Activated CD4-positive, alpha-beta memory T cell treated with anti-CD3 and anti-CD28 coated beads for 36 hours (primary cell): ENCODE results near the gene TADA2B. TPM values are rescaled to one million over a fixed set of nuclear protein-coding genes. Genes with fewer than 3 reads are reported as not detected.

ENCODE experiments used
- CTCF ChIA-PET: fragments of 350-600 bp; sonication (Branson Sonifier 250); formaldehyde crosslinking; loops from one replicate; lab custom pipeline; 2021; ENCODE audit warnings: antibody characterized with exemption, inconsistent platforms; lab: Charles Lee
- POLR2A ChIA-PET: fragments of 350-600 bp; sonication (Branson Sonifier 250); formaldehyde crosslinking; loops from one replicate; lab custom pipeline; 2021; ENCODE audit warnings: antibody characterized with exemption; lab: Charles Lee
- DNase-seq: peaks from one replicate; pipeline ENCODE4 v3.0.0-alpha.2; 2020
- H3K27ac Mint-ChIP-seq: one replicate; pipeline ENCODE4 v1.8.0; 2021; ENCODE audit warnings: mixed read lengths
- H3K27me3 Mint-ChIP-seq: one replicate; pipeline ENCODE4 v1.8.0; 2021; ENCODE audit warnings: mixed read lengths
- H3K36me3 Mint-ChIP-seq: one replicate; pipeline ENCODE4 v1.8.0; 2021; ENCODE audit warnings: mixed read lengths
- H3K4me1 Mint-ChIP-seq: one replicate; pipeline ENCODE4 v1.8.0; 2021; ENCODE audit warnings: low read depth, mixed read lengths
- H3K4me3 Mint-ChIP-seq: one replicate; pipeline ENCODE4 v1.8.0; 2021; ENCODE audit warnings: mild to moderate bottlenecking, mixed read lengths
- H3K9me3 Mint-ChIP-seq: one replicate; pipeline ENCODE4 v1.8.0; 2021; ENCODE audit warnings: mixed read lengths
- intact Hi-C: fragments of 100-400 bp; cut with micrococcal nuclease; formaldehyde crosslinking; loops from one replicate; pipeline ENCODE4 v1.15.1; 2023
- total RNA-seq, 2 experiments: library from RNA; stranded (reverse); gene quantifications; one replicate each; pipeline ENCODE4 v1.2.3, GENCODE V29; 2021

TADA2B gene
- total RNA-seq, 2 experiments from 2014 or later: 10.8 to 11.5 TPM

- no peaks in the 10 kb centered on the region for H3K9me3 Mint-ChIP-seq
- H3K4me3 Mint-ChIP-seq: no peak overlapping the region
- intact Hi-C loops: no loop called here
- peaks cover 3% of the 10 kb centered on the region for H3K4me1 Mint-ChIP-seq
- POLR2A ChIA-PET: no interaction called here
- no peak overlapping the region for H3K27ac Mint-ChIP-seq
- CTCF ChIA-PET: no interaction called here
- H3K36me3 Mint-ChIP-seq: peaks cover 32% of the 10 kb centered on the region
- H3K27me3 Mint-ChIP-seq: no peaks in the 10 kb centered on the region
- DNase-seq: no peak
Measured at GRCh38 chr4:7006411-7006810, 36.8 kb upstream of the TADA2B start.

DNA sequence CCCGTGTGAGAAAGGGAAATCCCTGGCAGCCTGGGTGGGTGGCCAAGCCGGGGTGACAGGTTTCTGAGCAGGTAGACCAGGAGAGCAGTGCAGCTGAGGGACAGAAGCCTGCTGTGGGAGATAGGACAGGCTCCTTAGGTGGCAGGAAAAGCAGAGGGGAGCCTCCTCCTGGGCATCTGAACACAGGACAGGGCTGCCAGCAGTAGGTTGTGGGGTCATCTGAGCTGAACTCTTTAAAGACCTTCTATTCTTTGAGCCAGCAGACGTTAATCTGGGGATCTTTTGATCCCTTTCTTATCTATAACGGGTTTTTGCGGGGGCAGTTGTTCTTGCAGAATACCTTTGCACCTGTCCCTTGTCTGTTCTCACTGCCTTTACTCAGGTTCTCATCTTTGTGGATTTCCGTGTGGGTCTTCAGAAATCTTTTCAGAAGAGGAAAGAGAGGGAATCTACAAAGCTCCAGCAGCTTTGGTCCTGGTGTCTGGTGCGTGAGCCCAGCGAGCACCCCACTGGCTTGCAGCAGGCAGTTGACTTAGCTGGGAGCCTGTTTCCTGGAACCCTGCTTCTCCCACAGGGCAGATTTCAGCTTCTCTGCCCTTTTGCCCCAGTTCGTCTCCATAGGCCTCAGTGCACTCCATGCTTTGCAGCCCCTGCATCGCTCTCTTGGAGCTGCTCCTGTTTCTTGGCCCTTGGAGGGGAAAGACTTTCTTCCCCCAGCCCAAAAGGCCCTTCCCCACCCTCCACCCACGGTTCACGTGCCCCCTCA lies 35.8 kb upstream of the TADA2B start:
- Mint-ChIP-seq H3K27me3 (no peaks in the 10 kb centered on the region), H3K4me1 (peaks cover 3% of the 10 kb centered on the region), H3K9me3 (no peaks in the 10 kb centered on the region), H3K27ac (no peak overlapping the region), H3K4me3 (no peak overlapping the region), H3K36me3 (peaks cover 24% of the 10 kb centered on the region)
- POLR2A ChIA-PET: interaction anchor here (1.0 kb wide), 1 partner anchor 19 kb away, joined by 3 read pairs; no protein-coding TSS in a partner anchor
- intact Hi-C loops: no loop called here
- no peak for DNase-seq
- CTCF ChIA-PET: interaction anchor here (0.9 kb wide), 1 partner anchor 64 kb away, joined by 3 read pairs; no protein-coding TSS in a partner anchor

DNA sequence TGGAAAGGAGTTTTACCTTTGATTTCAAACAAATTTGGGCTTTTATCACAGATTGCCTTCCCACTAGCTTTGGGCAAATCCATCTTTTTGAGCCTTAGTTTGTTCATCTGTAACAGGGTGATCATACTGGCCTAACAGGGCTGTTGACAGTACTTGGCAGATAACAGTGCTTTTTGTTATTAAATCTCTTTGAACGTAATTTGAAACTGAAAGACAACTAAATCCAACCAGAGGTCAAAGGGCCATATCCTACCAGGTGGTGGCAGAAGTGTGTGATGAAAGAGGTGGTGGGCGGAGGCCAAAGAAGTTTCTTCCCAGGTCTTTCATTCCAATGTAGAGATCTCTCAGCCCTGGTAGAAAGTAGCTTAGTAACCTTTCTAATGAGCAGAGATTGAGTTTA lies 35.2 kb upstream of the TADA2B start:
- DNase-seq: no peak
- ChIA-PET CTCF (interaction anchor here (0.9 kb wide), 1 partner anchor 63 kb away, joined by 3 read pairs; no protein-coding TSS in a partner anchor), POLR2A (interaction anchor here (1.0 kb wide), 1 partner anchor 20 kb away, joined by 3 read pairs; no protein-coding TSS in a partner anchor)
- H3K4me1 Mint-ChIP-seq: peaks cover 3% of the 10 kb centered on the region
- no peaks in the 10 kb centered on the region for H3K9me3 Mint-ChIP-seq
- H3K4me3 Mint-ChIP-seq: no peak overlapping the region
- H3K27ac Mint-ChIP-seq: peak overlapping the region; percentile 49
- intact Hi-C loops: no loop called here
- no peaks in the 10 kb centered on the region for H3K27me3 Mint-ChIP-seq
- peaks cover 24% of the 10 kb centered on the region for H3K36me3 Mint-ChIP-seq

- POLR2A ChIA-PET: no interaction called here
- H3K36me3 Mint-ChIP-seq: peaks cover 30% of the 10 kb centered on the region
- intact Hi-C loops: no loop called here
- CTCF ChIA-PET: no interaction called here
- H3K4me3 Mint-ChIP-seq: no peak overlapping the region
- DNase-seq: no peak
- no peaks in the 10 kb centered on the region for H3K27me3 Mint-ChIP-seq
- H3K9me3 Mint-ChIP-seq: no peaks in the 10 kb centered on the region
- peaks cover 5% of the 10 kb centered on the region for H3K4me1 Mint-ChIP-seq
- H3K27ac Mint-ChIP-seq: no peak overlapping the region
Measured at GRCh38 chr4:7009564-7009963, 33.6 kb upstream of the TADA2B start.

DNA sequence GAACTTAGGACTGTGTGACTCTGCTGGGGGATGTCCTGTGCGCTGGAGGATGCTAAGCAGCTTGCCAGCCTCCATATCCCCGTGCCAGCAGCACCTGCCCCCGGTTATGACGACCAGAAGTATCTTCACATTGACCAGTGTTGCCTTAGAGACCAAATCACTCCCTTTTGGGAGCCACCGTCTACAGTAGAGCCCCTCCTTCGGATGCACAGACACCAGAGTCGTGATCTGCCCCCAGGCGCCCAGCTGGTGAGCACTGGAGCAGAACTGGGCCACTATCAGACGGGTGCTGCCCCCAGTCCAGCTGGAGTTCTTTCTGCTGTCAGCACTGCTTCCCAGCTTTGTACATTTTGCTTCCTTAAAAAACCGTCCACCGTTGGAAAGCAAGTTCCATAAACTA lies 30.0 kb upstream of the TADA2B start:
- H3K4me3 Mint-ChIP-seq: no peak overlapping the region
- intact Hi-C loops: no loop called here
- ChIA-PET CTCF (no interaction called here), POLR2A (no interaction called here)
- peaks cover 38% of the 10 kb centered on the region for H3K36me3 Mint-ChIP-seq
- no peaks in the 10 kb centered on the region for H3K27me3 Mint-ChIP-seq
- H3K4me1 Mint-ChIP-seq: peaks cover 2% of the 10 kb centered on the region
- DNase-seq: no peak
- H3K27ac Mint-ChIP-seq: no peak overlapping the region
- H3K9me3 Mint-ChIP-seq: no peaks in the 10 kb centered on the region

- intact Hi-C loops: no loop called here
- CTCF ChIA-PET: no interaction called here
Measured at GRCh38 chr4:7014815-7015214, 28.4 kb upstream of the TADA2B start.

DNA sequence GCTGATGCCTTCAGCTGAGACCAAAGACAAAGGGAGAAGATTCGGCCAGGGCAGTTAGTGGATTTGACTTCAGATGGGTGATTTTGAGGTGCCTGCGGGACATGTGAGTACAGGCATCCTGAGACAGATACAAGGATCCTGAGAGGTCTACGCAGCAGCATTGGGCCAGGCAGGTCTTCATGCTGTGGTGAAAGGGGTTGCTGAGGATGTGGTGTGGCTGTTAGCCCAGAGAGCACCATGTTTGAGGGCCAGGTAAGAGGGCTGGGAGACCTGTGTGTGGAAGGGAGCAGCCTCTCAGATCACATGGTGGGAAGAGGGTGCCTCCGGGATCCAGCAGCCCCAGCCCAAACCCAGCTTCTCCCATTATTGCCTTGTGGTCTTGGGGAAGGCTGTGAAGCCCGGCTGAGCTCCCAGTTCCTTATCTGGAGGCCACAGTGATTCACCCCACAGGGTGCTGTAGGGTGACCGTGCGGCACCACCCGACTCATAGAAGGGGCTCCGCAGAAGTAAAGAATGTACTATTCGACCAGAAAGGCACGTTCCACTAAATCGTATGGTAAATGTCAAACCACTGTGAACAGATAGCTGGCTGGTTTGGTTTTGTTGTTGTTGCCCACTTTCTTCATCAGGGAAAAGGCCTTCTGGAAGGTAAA lies 27.7 kb upstream of the TADA2B start:
- peaks cover 32% of the 10 kb centered on the region for H3K36me3 Mint-ChIP-seq
- intact Hi-C loops: no loop called here
- peaks cover 2% of the 10 kb centered on the region for H3K4me1 Mint-ChIP-seq
- no peaks in the 10 kb centered on the region for H3K27me3 Mint-ChIP-seq
- H3K9me3 Mint-ChIP-seq: no peaks in the 10 kb centered on the region
- DNase-seq: no peak
- ChIA-PET CTCF (interaction anchor here (1.2 kb wide), 1 partner anchor 41 kb away, joined by 3 read pairs; no protein-coding TSS in a partner anchor), POLR2A (no interaction called here)
- no peak overlapping the region for H3K27ac Mint-ChIP-seq
- no peak overlapping the region for H3K4me3 Mint-ChIP-seq

More at GRCh38 chr4:7014815-7015214, 28.4 kb upstream of the TADA2B start:
- Mint-ChIP-seq H3K27ac (no peak overlapping the region), H3K27me3 (no peaks in the 10 kb centered on the region), H3K4me3 (no peak overlapping the region), H3K4me1 (peaks cover 2% of the 10 kb centered on the region), H3K36me3 (peaks cover 39% of the 10 kb centered on the region), H3K9me3 (no peaks in the 10 kb centered on the region)
- POLR2A ChIA-PET: no interaction called here
- no peak for DNase-seq

DNA sequence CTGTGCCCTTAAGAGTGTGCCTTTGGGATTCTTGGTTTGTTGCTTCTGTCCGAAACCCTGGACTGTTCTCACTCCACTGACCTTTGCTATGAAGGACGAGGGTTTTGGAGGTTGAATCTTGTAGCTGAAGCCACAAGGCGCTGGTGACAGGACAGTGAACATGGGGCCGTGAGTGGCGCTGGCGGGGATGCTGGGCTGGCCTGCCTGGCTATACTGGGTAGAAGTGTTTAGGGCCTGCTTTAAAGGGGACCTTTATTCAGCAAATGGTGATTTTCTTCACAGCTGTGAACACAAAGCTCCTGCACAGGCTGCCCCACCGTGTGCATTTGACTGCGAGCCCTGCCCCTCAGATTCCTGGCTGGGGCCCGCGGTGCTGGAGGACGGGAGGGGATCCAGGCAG lies 27.1 kb upstream of the TADA2B start:
- Mint-ChIP-seq H3K4me3 (no peak overlapping the region), H3K27ac (no peak overlapping the region), H3K4me1 (peaks cover 2% of the 10 kb centered on the region), H3K9me3 (no peaks in the 10 kb centered on the region), H3K27me3 (no peaks in the 10 kb centered on the region), H3K36me3 (peaks cover 29% of the 10 kb centered on the region)
- intact Hi-C loops: no loop called here
- DNase-seq: no peak
- ChIA-PET CTCF (interaction anchor here (1.2 kb wide), 1 partner anchor 42 kb away, joined by 3 read pairs; no protein-coding TSS in a partner anchor), POLR2A (no interaction called here)

- POLR2A ChIA-PET: no interaction called here
- H3K36me3 Mint-ChIP-seq: peaks cover 26% of the 10 kb centered on the region
- DNase-seq: no peak
- H3K27ac Mint-ChIP-seq: no peak overlapping the region
- intact Hi-C loops: no loop called here
- no peaks in the 10 kb centered on the region for H3K9me3 Mint-ChIP-seq
- H3K4me1 Mint-ChIP-seq: peaks cover 2% of the 10 kb centered on the region
- no peaks in the 10 kb centered on the region for H3K27me3 Mint-ChIP-seq
- CTCF ChIA-PET: no interaction called here
- no peak overlapping the region for H3K4me3 Mint-ChIP-seq
Measured at GRCh38 chr4:7016512-7016911, 26.7 kb upstream of the TADA2B start.

DNA sequence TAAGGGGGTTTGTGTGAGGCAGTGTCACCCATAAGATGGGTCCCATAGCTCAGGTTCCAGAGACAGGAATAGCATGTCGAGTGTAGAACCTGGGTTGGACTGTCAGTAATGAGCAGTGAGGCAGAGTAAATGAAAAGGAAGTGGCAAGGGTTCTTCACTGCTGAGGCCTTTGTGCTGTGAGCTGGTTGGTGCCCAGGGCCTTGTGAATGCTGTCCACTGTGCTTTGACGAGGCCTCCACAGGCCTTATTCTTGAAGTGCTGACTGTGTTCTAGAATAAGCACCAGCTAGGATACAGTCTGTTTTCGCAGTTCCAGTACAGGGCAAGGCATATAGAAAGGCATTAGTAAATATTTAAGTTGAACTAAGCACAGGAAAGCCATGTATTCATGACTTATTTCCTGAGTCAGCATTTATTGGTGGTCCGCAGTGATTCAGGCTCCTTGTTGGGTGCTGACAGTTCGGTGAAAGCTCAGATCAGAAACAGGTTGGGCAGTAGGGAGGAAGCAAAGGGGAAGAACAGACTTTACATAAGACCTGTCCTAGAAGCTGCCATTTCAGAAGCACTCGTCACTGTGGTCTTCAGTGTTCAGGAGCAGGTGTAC lies 25.6 kb upstream of the TADA2B start:
- H3K27ac Mint-ChIP-seq: no peak overlapping the region

GRCh38 chr4:7018281-7018680 lies 24.9 kb upstream of the TADA2B start:
- H3K36me3 Mint-ChIP-seq: peaks cover 23% of the 10 kb centered on the region
- no peak for DNase-seq
- H3K27me3 Mint-ChIP-seq: no peaks in the 10 kb centered on the region
- intact Hi-C loops: no loop called here
- POLR2A ChIA-PET: no interaction called here
- CTCF ChIA-PET: interaction anchor here (1.1 kb wide), 1 partner anchor 19 kb away, joined by 3 read pairs; no protein-coding TSS in a partner anchor
- peaks cover 2% of the 10 kb centered on the region for H3K4me1 Mint-ChIP-seq
- no peak overlapping the region for H3K27ac Mint-ChIP-seq
- H3K9me3 Mint-ChIP-seq: no peaks in the 10 kb centered on the region
- H3K4me3 Mint-ChIP-seq: no peak overlapping the region

More for the DNA sequence above, 25.6 kb upstream of the TADA2B start:
- intact Hi-C loops: no loop called here
- H3K36me3 Mint-ChIP-seq: peaks cover 26% of the 10 kb centered on the region
- no peaks in the 10 kb centered on the region for H3K27me3 Mint-ChIP-seq
- H3K9me3 Mint-ChIP-seq: no peaks in the 10 kb centered on the region
- ChIA-PET CTCF (no interaction called here), POLR2A (no interaction called here)
- no peak overlapping the region for H3K4me3 Mint-ChIP-seq
- H3K4me1 Mint-ChIP-seq: peaks cover 2% of the 10 kb centered on the region
- DNase-seq: no peak

DNA sequence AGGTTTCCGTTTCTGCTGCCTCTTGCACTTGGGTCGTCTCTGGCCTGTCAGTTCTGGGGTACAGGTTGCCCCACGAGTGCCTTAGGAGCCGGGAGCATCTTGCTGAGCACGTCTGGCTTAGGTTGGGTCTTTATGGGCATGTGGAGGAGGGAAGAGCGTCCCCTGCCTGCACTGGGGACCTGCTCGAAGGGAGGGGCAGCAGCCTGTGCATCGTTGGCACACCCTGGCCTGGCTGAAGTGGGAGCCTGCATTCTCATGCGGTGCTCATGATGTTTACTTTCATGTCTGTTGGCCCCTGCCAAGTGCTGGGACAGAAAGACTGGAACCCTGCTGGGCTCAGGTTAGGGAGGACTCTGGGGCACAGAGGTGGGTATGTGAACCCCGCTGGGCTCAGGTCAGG lies 23.8 kb upstream of the TADA2B start:
- H3K36me3 Mint-ChIP-seq: peaks cover 18% of the 10 kb centered on the region
- ChIA-PET CTCF (interaction anchor here (1.1 kb wide), 1 partner anchor 18 kb away, joined by 3 read pairs; no protein-coding TSS in a partner anchor), POLR2A (no interaction called here)
- DNase-seq: no peak
- no peaks in the 10 kb centered on the region for H3K27me3 Mint-ChIP-seq
- intact Hi-C loops: no loop called here
- H3K27ac Mint-ChIP-seq: no peak overlapping the region
- no peak overlapping the region for H3K4me3 Mint-ChIP-seq
- H3K9me3 Mint-ChIP-seq: no peaks in the 10 kb centered on the region
- H3K4me1 Mint-ChIP-seq: no peaks in the 10 kb centered on the region
